ENCODE data around the gene PLIN3. TPM values are rescaled to one million over a fixed set of nuclear protein-coding genes. Genes with fewer than 3 reads are reported as not detected.

PLIN3 gene
- total and polyA plus RNA-seq, 2 of the 4 experiments (the other 2 are of a cell fraction): 147 to 246 TPM

DNA sequence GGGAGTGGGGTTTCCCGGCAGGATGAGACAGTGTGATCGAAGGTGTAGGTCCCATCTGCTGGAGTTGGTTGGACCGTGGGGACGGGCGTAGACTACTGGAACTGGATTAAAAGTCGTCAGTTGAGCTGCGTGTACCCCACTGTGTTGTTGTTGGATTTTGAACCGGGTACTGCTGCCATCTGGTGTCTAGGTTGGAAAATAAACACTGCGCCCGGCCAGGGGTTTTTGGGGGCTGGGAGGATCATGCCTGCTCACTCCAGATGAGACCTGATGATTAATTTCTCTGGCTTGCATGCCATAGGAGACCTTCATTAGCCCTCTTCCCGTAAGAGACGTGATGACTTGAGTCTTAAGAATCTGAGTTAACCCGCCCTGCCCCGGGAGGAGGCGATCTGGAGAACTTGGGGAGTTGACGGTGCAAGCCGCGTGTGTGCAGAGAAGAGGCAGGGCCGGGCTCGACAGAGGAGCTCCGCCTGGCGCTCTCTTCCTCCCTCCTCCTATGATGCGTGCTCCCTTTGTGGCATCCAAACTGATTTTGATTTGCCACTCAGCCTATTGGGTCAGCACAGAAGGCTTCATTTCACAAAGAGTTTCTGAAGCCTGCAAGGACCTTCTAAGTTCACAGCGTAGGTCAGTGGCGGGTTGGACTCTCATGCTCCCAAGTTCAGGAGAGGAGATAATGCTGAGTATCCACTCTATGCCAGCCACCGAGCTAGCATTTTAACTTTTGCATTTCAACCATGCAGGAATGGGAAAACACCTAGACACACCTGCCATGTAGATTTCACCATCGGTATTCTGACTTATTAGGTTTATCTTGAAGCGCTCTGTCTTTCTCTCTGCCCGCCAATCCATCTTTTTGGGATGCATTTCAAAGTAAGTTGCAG is 44.6 kb upstream of the PLIN3 start:
- Histone ChIP-seq H2BK15ac (ENCODE audit: low read depth, low read length) (peak overlapping the region; percentile 85; the same call in 2 of the 3 replicates), H3K14ac (replicated peaks; ENCODE audit: low read depth, low read length) (peak overlapping the region; percentile 90), H3K23ac (ENCODE audit: low read depth, low read length) (peak overlapping the region; percentile 99), H4K5ac (ENCODE audit: low read depth, low read length) (peak overlapping the region; percentile 74), H2BK20ac (ENCODE audit: low read depth, low read length) (peak overlapping the region; percentile 92), H4K91ac (ENCODE audit: insufficient read depth, low read depth, low read length) (peak overlapping the region; percentile 92), H3K9ac (ENCODE audit: low read depth, low read length) (peak overlapping the region; percentile 85), H3K9me1 (ENCODE audit: insufficient read depth, low read length) (peaks cover 9% of the 10 kb centered on the region), H3K4me1 (ENCODE audit: control insufficient read depth, insufficient read depth, low read length) (peaks cover 38% of the 10 kb centered on the region), H4K8ac (ENCODE audit: low read depth in 2 of 2, low read length in 2 of 2) (peak overlapping the region; percentile 82 to 96; a peak in 3 of 4 replicates), H3K4ac (ENCODE audit: low read depth, low read length) (peak overlapping the region; percentile 98), H3K36me3 (ENCODE audit: control insufficient read depth, insufficient read depth, low read length) (peaks cover 1% of the 10 kb centered on the region; the same call in 1 of the 2 replicates), H2BK120ac (ENCODE audit: low read depth, low read length) (peak overlapping the region; percentile 94), H3K56ac (ENCODE audit: extremely low read depth, insufficient read depth, low read length) (peak overlapping the region; percentile 94), H2AK5ac (ENCODE audit: low read depth, low read length) (peak overlapping the region; percentile 95), H3K27ac (ENCODE audit: insufficient read depth, low read length) (peak overlapping the region; percentile 91), H3K4me3 (ENCODE audit: insufficient read depth, low read depth, low read length) (peak overlapping the region; percentile 13), H3K27me3 (ENCODE audit: control insufficient read depth, insufficient read depth, low read length) (no peaks in the 10 kb centered on the region), H3K79me1 (ENCODE audit: low read depth in 1 of 2, low read length in 2 of 2) (peaks cover 0 to 59% of the 10 kb centered on the region in 2 experiments; a peak in 2 of 4 replicates), H3K18ac (ENCODE audit: low read depth, low read length) (peak overlapping the region; percentile 56), H4K20me1 (ENCODE audit: insufficient read depth, low read length) (peaks cover 35% of the 10 kb centered on the region), H2AFZ (replicated peaks; ENCODE audit: low read length, poor library complexity) (peak overlapping the region; percentile 84), H3K4me2 (ENCODE audit: low read depth, low read length) (peak overlapping the region; percentile 67), H2AK9ac (replicated peaks; ENCODE audit: low read depth, low read length, poor library complexity) (peak overlapping the region; percentile 98), H3K9me3 (ENCODE audit: control insufficient read depth, insufficient read depth, low read length) (no peaks in the 10 kb centered on the region), H2BK5ac (ENCODE audit: low read depth, low read length, poor library complexity, severe bottlenecking) (peak overlapping the region; percentile 93)
- in situ Hi-C loops (cut with MboI; ENCODE audit: low sequenced_read_pairs) (loop anchor here (5.0 kb wide), 2 partner anchors 40 to 105 kb away; no protein-coding TSS in a partner anchor), dilution Hi-C loops (cut with HindIII; ENCODE audit: low sequenced_read_pairs, unreplicated experiment) (no loop called here), intact Hi-C loops (cut with micrococcal nuclease) (loop anchor here (1.0 to 2.0 kb wide), 4 partner anchors 40 to 119 kb away; partner anchors contain the start of gene KDM4B)
- ChIA-PET CTCF (interaction anchor here (0.5 to 4.6 kb wide), 11 partner anchors 23 to 130 kb away, joined by 3 to 30 read pairs (median 3); no protein-coding TSS in a partner anchor), POLR2A (ENCODE audit: unreplicated experiment) (interaction anchor here (0.5 to 2.3 kb wide), 9 partner anchors 20 to 102 kb away, joined by 3 to 10 read pairs (median 4); no protein-coding TSS in a partner anchor)
- DNase-seq (peak; percentile 100), ATAC-seq (ENCODE audit: low read depth) (peak; percentile 82)
- 19% methylated on average over 16 of the region's 29 CpGs; no CpG with 5 or more reads in 1 of the 2 experiments for WGBS, 2 experiments (ENCODE audit: extremely low coverage in 2 of 2, insufficient read length in 1 of 2)
- BruUV-seq (replicated peaks): no TSS peak
- TF ChIP-seq RFX5 (IDR thresholded peaks at IDR 0.05; ENCODE audit: low read depth, low read length) (no peak), RAD21 (IDR thresholded peaks at IDR 0.05; ENCODE audit: low read length) (peak; percentile 83), MAZ (IDR thresholded peaks at IDR 0.05; ENCODE audit: borderline replicate concordance, low read depth, low read length) (peak; percentile 87), BHLHE40 (IDR thresholded peaks at IDR 0.05; ENCODE audit: low read depth, low read length) (peak; percentile 32; the same call in 1 of the 2 replicates), RCOR1 (IDR thresholded peaks at IDR 0.05; ENCODE audit: insufficient replicate concordance, low read length) (peak; percentile 11), MAFK (IDR thresholded peaks at IDR 0.05; ENCODE audit: low read depth, low read length) (no peak; the same call in 1 of the 2 replicates), MXI1 (IDR thresholded peaks at IDR 0.05; ENCODE audit: borderline replicate concordance, low read depth, low read length) (peak; percentile 93), CEBPB (IDR thresholded peaks at IDR 0.05; ENCODE audit: low read depth, low read length) (no peak)
- TF ChIP-seq, protein P1, sequence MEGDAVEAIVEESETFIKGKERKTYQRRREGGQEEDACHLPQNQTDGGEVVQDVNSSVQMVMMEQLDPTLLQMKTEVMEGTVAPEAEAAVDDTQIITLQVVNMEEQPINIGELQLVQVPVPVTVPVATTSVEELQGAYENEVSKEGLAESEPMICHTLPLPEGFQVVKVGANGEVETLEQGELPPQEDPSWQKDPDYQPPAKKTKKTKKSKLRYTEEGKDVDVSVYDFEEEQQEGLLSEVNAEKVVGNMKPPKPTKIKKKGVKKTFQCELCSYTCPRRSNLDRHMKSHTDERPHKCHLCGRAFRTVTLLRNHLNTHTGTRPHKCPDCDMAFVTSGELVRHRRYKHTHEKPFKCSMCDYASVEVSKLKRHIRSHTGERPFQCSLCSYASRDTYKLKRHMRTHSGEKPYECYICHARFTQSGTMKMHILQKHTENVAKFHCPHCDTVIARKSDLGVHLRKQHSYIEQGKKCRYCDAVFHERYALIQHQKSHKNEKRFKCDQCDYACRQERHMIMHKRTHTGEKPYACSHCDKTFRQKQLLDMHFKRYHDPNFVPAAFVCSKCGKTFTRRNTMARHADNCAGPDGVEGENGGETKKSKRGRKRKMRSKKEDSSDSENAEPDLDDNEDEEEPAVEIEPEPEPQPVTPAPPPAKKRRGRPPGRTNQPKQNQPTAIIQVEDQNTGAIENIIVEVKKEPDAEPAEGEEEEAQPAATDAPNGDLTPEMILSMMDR (conservative IDR thresholded peaks at IDR 0.05; ENCODE audit: low read depth, low read length): peak; percentile 86
- TF ChIP-seq, protein P2, sequence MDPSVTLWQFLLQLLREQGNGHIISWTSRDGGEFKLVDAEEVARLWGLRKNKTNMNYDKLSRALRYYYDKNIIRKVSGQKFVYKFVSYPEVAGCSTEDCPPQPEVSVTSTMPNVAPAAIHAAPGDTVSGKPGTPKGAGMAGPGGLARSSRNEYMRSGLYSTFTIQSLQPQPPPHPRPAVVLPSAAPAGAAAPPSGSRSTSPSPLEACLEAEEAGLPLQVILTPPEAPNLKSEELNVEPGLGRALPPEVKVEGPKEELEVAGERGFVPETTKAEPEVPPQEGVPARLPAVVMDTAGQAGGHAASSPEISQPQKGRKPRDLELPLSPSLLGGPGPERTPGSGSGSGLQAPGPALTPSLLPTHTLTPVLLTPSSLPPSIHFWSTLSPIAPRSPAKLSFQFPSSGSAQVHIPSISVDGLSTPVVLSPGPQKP (IDR thresholded peaks at IDR 0.05; ENCODE audit: borderline replicate concordance, low read depth, low read length): no peak
- TF ChIP-seq, protein P3, sequence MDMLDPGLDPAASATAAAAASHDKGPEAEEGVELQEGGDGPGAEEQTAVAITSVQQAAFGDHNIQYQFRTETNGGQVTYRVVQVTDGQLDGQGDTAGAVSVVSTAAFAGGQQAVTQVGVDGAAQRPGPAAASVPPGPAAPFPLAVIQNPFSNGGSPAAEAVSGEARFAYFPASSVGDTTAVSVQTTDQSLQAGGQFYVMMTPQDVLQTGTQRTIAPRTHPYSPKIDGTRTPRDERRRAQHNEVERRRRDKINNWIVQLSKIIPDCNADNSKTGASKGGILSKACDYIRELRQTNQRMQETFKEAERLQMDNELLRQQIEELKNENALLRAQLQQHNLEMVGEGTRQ (IDR thresholded peaks at IDR 0.05; ENCODE audit: low read depth, low read length): no peak

All from IMR-90 (cell line).